BJ (cell line): Measurements from ENCODE around the gene ABHD16B. TPM values are rescaled to one million over a fixed set of nuclear protein-coding genes. Genes with fewer than 3 reads are reported as not detected.

Experiments used
- CTCF ChIA-PET: fragments of 350-600 bp; formaldehyde crosslinking; extraction: SDS; loops from one replicate; lab custom pipeline; 2021; ENCODE audit warnings: antibody characterized with exemption, inconsistent platforms; lab: Yijun Ruan, JAX
- POLR2A ChIA-PET: fragments of 300-600 bp; sonication (Branson Sonifier 250); formaldehyde crosslinking; extraction: SDS; loops from one replicate; lab custom pipeline; 2021; ENCODE audit warnings: antibody characterized with exemption; lab: Charles Lee
- DNase-seq: peaks from one replicate; pipeline ENCODE4 v3.0.0-alpha.2; 2011; ENCODE audit warnings: low read depth
- H3K27me3 ChIP-seq: 2 replicates; pipeline ENCODE4 v1.6.0; 2011; ENCODE audit warnings: low read length; ENCODE audit not compliant: control insufficient read depth, insufficient read depth
- H3K36me3 ChIP-seq: 2 replicates; pipeline ENCODE4 v1.5.1; 2011; ENCODE audit warnings: low read length; ENCODE audit not compliant: control insufficient read depth, insufficient read depth
- H3K4me3 ChIP-seq: 2 replicates; pipeline ENCODE4 v1.5.1; 2011; ENCODE audit warnings: low read depth, mild to moderate bottlenecking, control low read depth, low read length
- polyA plus RNA-seq: library from polyadenylated mRNA; depleted of rRNA; stranded (reverse); fragments of >200 nt; gene quantifications from 2 replicates; pipeline ENCODE4 v1.2.3, GENCODE V29; 2011
- TF ChIP-seq, protein P1 (sequence below): IDR thresholded peaks from 2 replicates; pipeline ENCODE4 v1.5.1; 2011; ENCODE audit warnings: low read depth, mild to moderate bottlenecking, control low read depth, inconsistent platforms, low read length, moderate library complexity; ENCODE audit not compliant: insufficient read depth

The ABHD16B gene
- polyA plus RNA-seq, 1 experiment: not detected

GRCh38 chr20:63858393-63859165 is 2.7 kb upstream of the ABHD16B start:
- no peak for DNase-seq
- H3K27me3 ChIP-seq: peaks cover 2% of the 10 kb centered on the region
- POLR2A ChIA-PET: no interaction called here
- CTCF ChIA-PET: interaction anchor here (0.6 to 1.6 kb wide), 3 partner anchors 11 to 115 kb away, joined by 3 to 6 read pairs (median 3); no protein-coding TSS in a partner anchor
- no peak overlapping the region for H3K4me3 ChIP-seq
- TF ChIP-seq, protein P1, sequence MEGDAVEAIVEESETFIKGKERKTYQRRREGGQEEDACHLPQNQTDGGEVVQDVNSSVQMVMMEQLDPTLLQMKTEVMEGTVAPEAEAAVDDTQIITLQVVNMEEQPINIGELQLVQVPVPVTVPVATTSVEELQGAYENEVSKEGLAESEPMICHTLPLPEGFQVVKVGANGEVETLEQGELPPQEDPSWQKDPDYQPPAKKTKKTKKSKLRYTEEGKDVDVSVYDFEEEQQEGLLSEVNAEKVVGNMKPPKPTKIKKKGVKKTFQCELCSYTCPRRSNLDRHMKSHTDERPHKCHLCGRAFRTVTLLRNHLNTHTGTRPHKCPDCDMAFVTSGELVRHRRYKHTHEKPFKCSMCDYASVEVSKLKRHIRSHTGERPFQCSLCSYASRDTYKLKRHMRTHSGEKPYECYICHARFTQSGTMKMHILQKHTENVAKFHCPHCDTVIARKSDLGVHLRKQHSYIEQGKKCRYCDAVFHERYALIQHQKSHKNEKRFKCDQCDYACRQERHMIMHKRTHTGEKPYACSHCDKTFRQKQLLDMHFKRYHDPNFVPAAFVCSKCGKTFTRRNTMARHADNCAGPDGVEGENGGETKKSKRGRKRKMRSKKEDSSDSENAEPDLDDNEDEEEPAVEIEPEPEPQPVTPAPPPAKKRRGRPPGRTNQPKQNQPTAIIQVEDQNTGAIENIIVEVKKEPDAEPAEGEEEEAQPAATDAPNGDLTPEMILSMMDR: peak; percentile 39
- H3K36me3 ChIP-seq: peaks cover 13% of the 10 kb centered on the region

- Histone ChIP-seq H3K4me3 (no peak overlapping the region), H3K36me3 (peaks cover 13% of the 10 kb centered on the region), H3K27me3 (peaks cover 2% of the 10 kb centered on the region)
- POLR2A ChIA-PET: no interaction called here
- TF ChIP-seq, protein P1: no peak
- CTCF ChIA-PET: interaction anchor here (0.6 to 1.6 kb wide), 3 partner anchors 11 to 114 kb away, joined by 3 to 6 read pairs (median 3); no protein-coding TSS in a partner anchor
- no peak for DNase-seq
Observed at GRCh38 chr20:63859166-63859699, 2.1 kb upstream of the ABHD16B start.

- ChIA-PET POLR2A (no interaction called here), CTCF (no interaction called here)
- Histone ChIP-seq H3K36me3 (peaks cover 13% of the 10 kb centered on the region), H3K4me3 (no peak overlapping the region), H3K27me3 (peaks cover 2% of the 10 kb centered on the region)
- TF ChIP-seq, protein P1: no peak
- DNase-seq: no peak
Observed at GRCh38 chr20:63860325-63861051, 810 bp upstream of the ABHD16B start.

- TF ChIP-seq, protein P1: no peak
- CTCF ChIA-PET: interaction anchor here (4.0 kb wide), 1 partner anchor 77 kb away, joined by 31 read pairs; no protein-coding TSS in a partner anchor
- no peak for DNase-seq
- H3K27me3 ChIP-seq: no peaks in the 10 kb centered on the region
- no peak overlapping the region for H3K4me3 ChIP-seq
- H3K36me3 ChIP-seq: peaks cover 13% of the 10 kb centered on the region
- POLR2A ChIA-PET: no interaction called here
Observed at GRCh38 chr20:63861981-63862901, 943 bp downstream of the ABHD16B start.
